Right cardiac atrium (tissue), 5 donors: ENCODE results near the gene GTF2IRD2. TPM values are rescaled to one million over a fixed set of nuclear protein-coding genes. Genes with fewer than 3 reads are reported as not detected.
A peak's percentile ranks its signal among the peaks of the same experiment; 100 is the strongest.
"Not testable (repeated sequence)": the region's sequence is repeated elsewhere in the genome, so short reads cannot be mapped to it uniquely, and the experiment has no call there.

Experiments used
- ATAC-seq, 2 donors: fragments of 200-7000 bp; cut with Tn5 transposase; one replicate each; pipeline versions ENCODE4 v1.8.0 to v1.9.1; 2020; ENCODE audit warnings: moderate library complexity in 2 of 2, mild to moderate bottlenecking in 1 of 2
- DNase-seq, 3 donors: peaks; one replicate each; pipeline ENCODE4 v3.0.0-alpha.2; 2020
- H3K27ac ChIP-seq: one replicate; pipeline ENCODE4 v1.5.1; 2013; ENCODE audit warnings: mild to moderate bottlenecking, low read length, control low read depth, moderate library complexity
- H3K27me3 ChIP-seq: one replicate; pipeline ENCODE4 v1.6.1; 2013; ENCODE audit not compliant: control insufficient read depth, insufficient read depth
- H3K4me1 ChIP-seq: one replicate; pipeline ENCODE4 v1.6.1; 2013; ENCODE audit warnings: low read length; ENCODE audit not compliant: control insufficient read depth, insufficient read depth
- H3K4me3 ChIP-seq: one replicate; pipeline ENCODE4 v1.5.1; 2013; ENCODE audit warnings: low read length, control low read depth
- H3K9me3 ChIP-seq: one replicate; pipeline ENCODE4 v1.6.1; 2013; ENCODE audit warnings: low read length; ENCODE audit not compliant: control insufficient read depth
- WGBS: extraction: QIAGEN DNeasy Blood & Tissue Kit; methylation state at CpG from one replicate; pipeline ENCODE4 v1.1.7; 2013; 5-methylcytosine and 5-hydroxymethylcytosine counted together
- intact Hi-C, 4 donors: fragments of 100-400 bp; cut with DNase I; formaldehyde crosslinking; loops; one replicate each; pipeline versions ENCODE4 v1.11.0 to v1.14.0; 2022 to 2023
- polyA plus RNA-seq: library from polyadenylated mRNA; stranded (reverse); fragments of 200-250 nt; gene quantifications from one replicate; pipeline ENCODE4 v1.2.3, GENCODE V29; 2013
- total RNA-seq, 4 donors: library from RNA; stranded (reverse); fragmentation: NEBNext Ultra II Directional; extraction: Animal tissue kit (Norgen Biotek cat#: 25700); gene quantifications; one replicate each; pipeline ENCODE4 v1.2.1, GENCODE V29; 2021
- donor health status: healthy with polysubstance abuse.
- donor health status: DM: no; HTN: yes; CAD: no.
- donor health status: DM: no; HTN: no; CAD: no.
- donor health status: DM: no; HTN: yes; CAD: no; lungs with severe emphysema.
- donor health status: DM: yes; HTN: yes; CAD: no.

The GTF2IRD2 gene
- total and polyA plus RNA-seq, 5 donors: 11.1 to 19.5 (median 13.0) TPM

DNA sequence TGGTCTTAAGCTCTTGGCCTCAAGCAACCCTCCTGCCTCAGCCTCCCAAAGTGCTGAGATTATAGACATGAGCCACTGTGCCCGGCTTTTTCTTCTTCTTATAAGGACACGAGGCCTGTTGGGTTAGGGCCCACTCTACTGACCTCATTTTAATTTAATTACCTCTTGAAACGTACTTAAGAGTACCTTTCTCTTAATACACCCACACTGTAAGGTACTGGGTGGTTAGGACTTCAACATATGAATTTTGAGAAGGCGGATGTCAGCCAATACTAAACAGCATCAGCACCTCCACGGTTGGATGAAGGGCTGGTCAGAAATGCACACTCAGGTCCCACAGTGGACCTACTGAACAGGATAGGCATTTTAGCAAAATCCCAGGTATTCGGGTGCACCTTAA, 69.7 kb downstream of the GTF2IRD2 start:
- H3K27ac ChIP-seq, ATAC-seq, intact Hi-C loops: not testable (repeated sequence)

DNA sequence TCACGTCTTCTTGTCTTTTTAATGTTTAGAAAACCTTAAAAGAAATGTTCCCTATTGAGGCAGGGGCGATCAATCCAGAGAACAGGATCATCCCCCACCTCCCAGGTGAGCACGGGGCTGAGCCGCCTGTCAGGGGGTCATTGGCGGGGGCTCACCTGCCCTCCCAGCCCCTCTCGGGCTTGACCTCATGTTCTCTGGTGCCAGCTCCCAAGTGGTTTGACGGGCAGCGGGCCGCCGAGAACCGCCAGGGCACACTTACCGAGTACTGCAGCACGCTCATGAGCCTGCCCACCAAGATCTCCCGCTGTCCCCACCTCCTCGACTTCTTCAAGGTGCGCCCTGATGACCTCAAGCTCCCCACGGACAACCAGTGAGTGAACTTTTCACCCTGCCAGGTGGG, 72.4 kb downstream of the GTF2IRD2 start:
- H3K27me3 ChIP-seq, H3K4me1 ChIP-seq, H3K4me3 ChIP-seq, H3K27ac ChIP-seq, ATAC-seq, H3K9me3 ChIP-seq, intact Hi-C loops: not testable (repeated sequence)
- 81% methylated on average over 13 of the region's 17 CpGs for WGBS
- DNase-seq: peak in 2 of 3 donors; percentile 8 to 29

More for the DNA sequence above, 69.7 kb downstream of the GTF2IRD2 start:
- H3K4me3 ChIP-seq, H3K4me1 ChIP-seq, H3K9me3 ChIP-seq, DNase-seq, H3K27me3 ChIP-seq: not testable (repeated sequence)
- WGBS: 90% methylated on average over 3 of the region's 6 CpGs

DNA sequence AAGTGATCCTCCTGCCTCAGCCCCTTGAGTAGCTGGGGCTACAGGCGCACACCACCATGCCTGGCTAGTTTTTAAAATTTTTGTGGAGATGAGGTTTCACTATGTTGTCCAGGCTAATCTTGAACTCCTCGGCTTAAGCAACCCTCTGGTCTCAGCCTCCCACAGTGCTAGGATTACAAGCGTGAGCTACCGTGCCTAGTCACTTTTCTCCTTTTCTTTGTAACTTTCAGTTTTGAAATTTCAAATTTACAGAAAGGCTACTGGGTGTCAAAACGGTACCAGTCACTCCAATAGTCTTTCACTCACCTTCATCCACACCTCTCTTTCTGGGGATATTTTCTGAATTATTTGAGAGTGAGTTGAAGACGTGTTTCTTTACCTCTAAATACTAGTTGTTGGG, 76.3 kb downstream of the GTF2IRD2 start:
- H3K27ac ChIP-seq, ATAC-seq, DNase-seq, H3K4me1 ChIP-seq, H3K4me3 ChIP-seq, H3K27me3 ChIP-seq, intact Hi-C loops, H3K9me3 ChIP-seq: not testable (repeated sequence)
- WGBS: no CpG with 5 or more reads among the region's 6 CpGs

DNA sequence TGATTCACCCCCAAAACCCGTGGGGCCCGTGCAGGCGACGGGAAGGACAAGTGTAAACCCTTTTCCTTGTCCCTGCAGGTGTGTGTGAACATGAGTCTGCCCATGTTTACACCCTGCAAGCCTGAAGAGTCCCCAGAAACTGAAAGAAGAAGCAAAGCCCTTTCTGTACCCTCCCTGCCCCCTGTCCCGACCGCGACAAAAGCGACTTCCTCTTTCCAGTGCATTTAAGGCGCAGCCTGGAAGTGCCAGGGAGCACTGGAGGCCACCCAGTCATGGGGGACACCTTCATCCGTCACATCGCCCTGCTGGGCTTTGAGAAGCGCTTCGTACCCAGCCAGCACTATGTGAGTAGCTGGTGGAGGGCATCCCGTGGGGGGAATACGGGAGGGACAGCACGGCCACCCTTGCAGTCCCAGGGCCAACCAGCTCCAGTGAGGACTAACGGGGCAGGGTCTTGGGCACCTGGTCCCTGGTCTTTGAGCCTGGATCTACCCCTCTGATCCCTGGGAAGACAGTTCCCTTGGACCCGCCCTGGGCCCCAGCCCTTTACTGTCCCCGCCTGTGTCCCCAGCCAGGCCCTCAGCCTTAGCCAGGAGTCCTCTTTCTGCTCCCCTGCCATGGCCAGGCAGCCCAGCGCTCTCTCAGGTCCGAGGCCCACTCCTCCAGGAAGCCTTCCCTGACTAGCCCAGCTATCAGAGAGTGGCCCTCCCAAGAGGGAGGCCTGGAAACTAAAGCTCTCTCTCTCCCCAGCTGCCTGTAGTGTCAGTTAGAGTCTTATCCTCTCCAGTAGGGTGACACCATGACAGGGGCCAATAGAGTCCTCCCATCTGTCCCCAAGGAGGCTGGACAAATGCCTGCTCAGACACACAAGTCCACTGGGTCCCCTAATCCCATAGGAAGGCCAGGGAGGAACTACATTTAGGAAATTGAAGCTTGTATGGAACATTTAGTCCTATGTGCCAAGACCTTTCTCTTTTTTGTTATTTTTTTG, 77.3 kb downstream of the GTF2IRD2 start, which contains the start of gene NCF1:
Gene NCF1 (plus strand): TSS at position 252 of the 991 bp plus-strand sequence. CDS start 21 bp downstream, at position 273.
- peak; percentile 61 to 62 for ATAC-seq
- H3K4me1 ChIP-seq, H3K27me3 ChIP-seq, intact Hi-C loops, H3K9me3 ChIP-seq, DNase-seq, H3K4me3 ChIP-seq, H3K27ac ChIP-seq: not testable (repeated sequence)
- no CpG with 5 or more reads among the region's 21 CpGs for WGBS

DNA sequence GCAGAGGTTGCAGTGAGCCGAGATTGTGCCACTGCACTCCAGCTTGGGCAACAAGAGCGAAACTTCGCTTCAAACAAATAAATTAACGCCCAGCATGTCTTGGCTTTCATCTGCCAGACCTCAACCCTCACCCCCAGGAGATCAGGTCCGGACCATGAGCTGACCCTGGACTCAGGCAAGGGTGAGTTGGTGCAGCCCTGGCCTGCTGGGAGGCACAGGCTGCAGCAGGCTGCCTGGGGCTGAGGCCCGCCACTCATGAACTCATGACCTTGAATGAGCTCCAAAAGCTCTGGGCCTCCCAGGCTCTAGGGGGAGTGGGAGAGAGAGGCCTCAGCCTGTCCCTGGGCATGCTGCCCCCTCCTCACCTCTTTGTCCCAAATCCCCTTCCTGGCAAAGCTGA, 79.3 kb downstream of the GTF2IRD2 start:
- DNase-seq: peak in 2 of 3 donors; percentile 4 to 35

DNA sequence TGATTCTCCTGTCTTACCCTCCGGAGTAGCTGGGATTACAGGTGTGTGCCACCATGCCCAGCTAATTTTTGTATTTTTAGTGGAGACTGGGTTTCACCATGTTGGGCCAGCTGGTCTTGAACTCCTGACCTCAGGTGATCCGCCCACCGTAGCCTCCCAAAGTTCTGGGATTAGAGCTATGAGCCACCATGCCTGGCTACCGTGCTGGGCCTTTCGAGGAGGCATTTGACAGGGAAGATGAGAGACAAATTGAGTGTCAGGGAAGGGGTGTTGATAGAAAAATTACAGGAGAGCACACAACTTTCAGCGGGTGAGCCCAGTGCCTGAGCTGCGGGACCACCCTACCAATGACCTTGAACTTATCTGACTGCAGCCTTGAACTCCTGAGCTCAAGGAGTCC, 81.3 kb downstream of the GTF2IRD2 start:
- H3K4me3 ChIP-seq, H3K4me1 ChIP-seq, H3K27me3 ChIP-seq, H3K27ac ChIP-seq, ATAC-seq, intact Hi-C loops, H3K9me3 ChIP-seq: not testable (repeated sequence)
- 81% methylated on average over 4 of the region's 7 CpGs for WGBS
- peak in 1 of 3 donors; percentile 20 for DNase-seq

More for the DNA sequence above, 79.3 kb downstream of the GTF2IRD2 start:
- H3K27ac ChIP-seq, H3K4me3 ChIP-seq, intact Hi-C loops, H3K27me3 ChIP-seq, H3K9me3 ChIP-seq, H3K4me1 ChIP-seq: not testable (repeated sequence)
- WGBS: 91% methylated on average over 6 of the region's 6 CpGs
- peak in 1 of 2 donors; percentile 37 for ATAC-seq

DNA sequence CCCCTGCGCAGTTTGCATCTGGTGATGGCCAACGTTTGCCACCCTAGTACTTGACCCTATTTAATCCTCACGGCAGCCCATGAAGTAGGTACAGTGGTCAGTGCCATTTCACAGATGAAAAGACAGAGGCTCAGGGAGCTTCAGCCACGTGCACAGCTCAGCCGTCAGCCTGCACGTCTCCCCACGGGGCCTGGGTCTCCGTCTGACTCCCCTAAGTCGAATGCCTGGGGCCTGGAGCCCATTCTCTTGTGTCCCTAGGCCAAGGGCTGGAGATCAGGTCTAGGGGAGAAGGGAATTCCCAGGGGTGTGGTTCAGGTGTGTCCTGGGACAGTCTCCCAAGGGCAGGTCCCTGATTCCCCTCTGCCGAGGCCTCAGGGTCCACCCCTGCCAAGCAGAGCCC, 84.4 kb downstream of the GTF2IRD2 start:
- ATAC-seq, H3K4me3 ChIP-seq, H3K27me3 ChIP-seq, H3K9me3 ChIP-seq, intact Hi-C loops, H3K27ac ChIP-seq, H3K4me1 ChIP-seq: not testable (repeated sequence)
- 59% methylated on average over 8 of the region's 10 CpGs for WGBS
- DNase-seq: peak in 1 of 3 donors; percentile 9

DNA sequence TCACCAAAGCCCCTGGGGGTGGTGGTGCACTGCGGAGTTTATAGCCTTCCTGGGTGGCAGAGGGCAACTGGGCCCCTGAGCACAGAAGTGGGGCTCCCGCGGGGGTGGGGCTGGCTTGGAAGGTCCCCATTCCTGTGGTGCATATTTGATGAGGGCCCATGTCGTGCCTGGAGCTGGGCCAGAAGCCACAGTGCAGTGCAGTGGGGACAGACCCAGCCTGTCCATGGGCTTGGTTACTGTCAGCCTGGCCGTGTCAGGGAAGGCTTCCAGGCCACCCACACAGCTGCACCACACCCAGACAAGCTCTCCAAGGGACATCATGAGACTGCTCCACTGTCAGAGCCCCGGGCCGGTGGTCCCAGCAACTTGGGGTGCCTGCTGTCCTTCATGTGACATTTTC, 84.9 kb downstream of the GTF2IRD2 start:
- H3K4me3 ChIP-seq, H3K27me3 ChIP-seq, H3K9me3 ChIP-seq, DNase-seq, intact Hi-C loops, H3K27ac ChIP-seq, H3K4me1 ChIP-seq: not testable (repeated sequence)
- 80% methylated on average over 1 of the region's 7 CpGs for WGBS
- peak; percentile 25 to 30 for ATAC-seq

DNA sequence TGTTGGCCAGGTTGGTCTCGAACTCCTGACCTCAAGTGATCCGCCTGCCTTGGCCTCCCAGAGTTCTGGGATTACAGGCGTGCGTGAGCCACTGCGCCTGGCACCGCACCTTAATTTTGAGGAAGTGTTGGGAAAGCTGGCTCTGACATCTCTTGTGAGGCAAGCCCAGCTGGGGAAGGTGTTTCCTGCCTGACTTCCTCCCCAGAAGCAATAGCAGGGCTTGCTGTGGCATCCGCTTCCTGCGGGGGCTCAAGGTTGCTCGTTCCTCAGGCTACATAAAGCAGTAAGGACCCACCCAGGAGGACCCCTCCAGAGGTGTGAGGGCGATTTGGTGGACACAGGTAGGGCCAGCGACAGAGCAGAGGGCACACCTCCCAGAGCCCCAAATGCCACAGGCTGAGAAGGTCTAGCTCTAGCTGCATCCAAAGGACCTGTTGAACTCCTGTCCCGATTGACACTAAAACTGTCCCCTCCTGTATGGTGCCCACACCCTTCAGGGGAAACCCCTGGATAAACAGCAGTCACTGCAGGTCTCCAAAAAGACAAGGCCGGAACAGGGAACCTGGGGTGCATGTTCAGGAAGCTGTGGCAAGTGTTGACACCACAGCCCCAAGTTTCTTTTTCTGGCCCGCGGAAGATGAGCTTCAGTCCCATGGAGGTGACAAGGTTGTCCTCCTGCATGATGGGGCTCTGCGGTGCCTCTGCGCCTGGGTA, 86.0 kb downstream of the GTF2IRD2 start:
- H3K4me1 ChIP-seq, H3K4me3 ChIP-seq, H3K27me3 ChIP-seq, H3K9me3 ChIP-seq, DNase-seq, intact Hi-C loops, H3K27ac ChIP-seq: not testable (repeated sequence)
- peak; percentile 49 to 64 for ATAC-seq
- no CpG with 5 or more reads among the region's 17 CpGs for WGBS

DNA sequence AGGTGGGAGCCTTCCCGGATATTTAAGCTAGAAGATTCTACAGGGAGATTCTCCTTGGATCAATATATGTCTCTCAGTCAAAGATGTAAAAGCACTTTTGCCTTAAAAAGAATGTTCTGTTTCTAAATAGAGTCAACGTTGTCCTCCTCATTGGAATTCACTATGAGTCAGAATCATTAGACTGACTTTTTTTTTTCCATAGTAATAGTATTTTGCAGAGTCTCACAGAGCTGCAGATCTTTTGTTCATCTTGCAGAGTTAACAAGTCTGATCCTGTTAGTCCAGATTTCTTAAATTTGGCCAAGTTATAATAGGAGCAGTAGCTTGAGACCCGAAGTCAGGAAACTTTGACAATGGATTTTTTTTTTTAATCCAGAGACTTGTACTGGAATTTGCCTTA, 92.4 kb downstream of the GTF2IRD2 start:
- no CpG with 5 or more reads among the region's 3 CpGs for WGBS
- H3K27ac ChIP-seq: not testable (repeated sequence)

DNA sequence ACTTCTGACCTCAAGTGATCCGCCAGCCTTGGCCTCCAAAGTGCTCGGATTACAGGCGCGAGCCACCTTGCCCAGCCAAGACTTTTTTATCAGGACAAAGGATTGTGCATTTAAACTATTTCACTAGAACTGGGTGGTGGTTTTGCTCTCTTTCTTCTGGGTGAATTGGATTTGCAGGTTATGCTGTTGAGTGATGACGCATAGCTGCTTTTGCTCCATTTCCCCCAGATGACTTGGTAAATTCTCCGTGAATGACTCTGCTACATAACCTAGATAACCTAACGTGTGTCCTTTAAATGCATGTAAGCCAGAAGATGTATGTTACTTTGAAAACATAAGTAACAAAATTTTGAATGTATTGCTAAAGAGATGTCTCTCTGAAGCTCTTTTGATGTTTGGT, 93.1 kb downstream of the GTF2IRD2 start:
- H3K4me1 ChIP-seq, H3K27ac ChIP-seq, H3K27me3 ChIP-seq, DNase-seq, ATAC-seq, H3K4me3 ChIP-seq, H3K9me3 ChIP-seq, intact Hi-C loops: not testable (repeated sequence)
- WGBS: no CpG with 5 or more reads among the region's 7 CpGs

More for the DNA sequence above, 92.4 kb downstream of the GTF2IRD2 start:
- H3K4me1 ChIP-seq, H3K9me3 ChIP-seq, DNase-seq, H3K4me3 ChIP-seq, H3K27me3 ChIP-seq, ATAC-seq, intact Hi-C loops: not testable (repeated sequence)
